Measurements from ENCODE around the gene SLC25A2. TPM values are rescaled to one million over a fixed set of nuclear protein-coding genes. Genes with fewer than 3 reads are reported as not detected.

The SLC25A2 gene
- polyA plus RNA-seq (not detected in 2 replicates), polyA minus RNA-seq (0.49 TPM in 1 of 2 replicates, not detected in the other)

- no peak for TF ChIP-seq RAD21 (conservative IDR thresholded peaks at IDR 0.05)
- no peak for TF ChIP-seq TAF1 (IDR thresholded peaks at IDR 0.05; ENCODE audit: low read depth)
- TF ChIP-seq MXI1 (conservative IDR thresholded peaks at IDR 0.05; ENCODE audit: poor library complexity, severe bottlenecking): no peak
- no peak for TF ChIP-seq EZH2 (IDR thresholded peaks at IDR 0.05; ENCODE audit: borderline replicate concordance, insufficient read depth, low read length, poor library complexity, severe bottlenecking)
- TF ChIP-seq EP300 (conservative IDR thresholded peaks at IDR 0.05; ENCODE audit: poor library complexity, severe bottlenecking): no peak
- TF ChIP-seq REST (IDR thresholded peaks at IDR 0.05; ENCODE audit: borderline replicate concordance): no peak
- TF ChIP-seq CTCF (IDR thresholded peaks at IDR 0.05; ENCODE audit: poor library complexity, severe bottlenecking): no peak
- Histone ChIP-seq H3K9me3 (ENCODE audit: low read length) (peaks cover 21% of the 10 kb centered on the region), H4K20me1 (ENCODE audit: insufficient read depth) (no peaks in the 10 kb centered on the region), H3K4me2 (ENCODE audit: low read length) (no peak within 1 kb of the TSS), H3F3A (ENCODE audit: insufficient read depth, low read length, poor library complexity, severe bottlenecking) (no peaks in the 10 kb centered on the region), H3K79me2 (replicated peaks; ENCODE audit: insufficient read depth, low read length) (no peaks in the 10 kb centered on the region), H3K9ac (ENCODE audit: low read length) (no peak within 1 kb of the TSS), H3K27me3 (ENCODE audit: insufficient read depth, low read depth, low read length) (no peaks in the 10 kb centered on the region), H3K27ac (ENCODE audit: low read length) (no peak within 1 kb of the TSS), H3K9me2 (ENCODE audit: insufficient read depth, low read length) (no peaks in the 10 kb centered on the region), H2AFZ (ENCODE audit: low read depth, low read length) (no peak within 1 kb of the TSS), H3K4me3 (ENCODE audit: low read length) (no peak within 1 kb of the TSS), H3K36me3 (ENCODE audit: insufficient read depth, low read length) (no peaks in the 10 kb centered on the region)
These were observed at the start of gene SLC25A2 for GRCh38 chr5:141303756-141304155. TSS of gene SLC25A2 (minus strand) at chr5:141304049. CDS start at chr5:141303865, 184 bp downstream.

- Histone ChIP-seq H3K9me3 (ENCODE audit: low read length) (peaks cover 21% of the 10 kb centered on the region), H3K36me3 (ENCODE audit: insufficient read depth, low read length) (no peaks in the 10 kb centered on the region), H3F3A (ENCODE audit: insufficient read depth, low read length, poor library complexity, severe bottlenecking) (no peaks in the 10 kb centered on the region)
These were observed 47.7 kb upstream of the SLC25A2 start for GRCh38 chr5:141351591-141351990.

More at GRCh38 chr5:141351591-141351990, 47.7 kb upstream of the SLC25A2 start:
- no peak overlapping the region for H2AFZ ChIP-seq (ENCODE audit: low read depth, low read length)
- H3K9ac ChIP-seq (ENCODE audit: low read length): no peak overlapping the region
- H3K4me2 ChIP-seq (ENCODE audit: low read length): no peak overlapping the region
- H3K79me2 ChIP-seq (replicated peaks; ENCODE audit: insufficient read depth, low read length): no peaks in the 10 kb centered on the region
- no peak overlapping the region for H3K27ac ChIP-seq (ENCODE audit: low read length)
- H3K9me2 ChIP-seq (ENCODE audit: insufficient read depth, low read length): no peaks in the 10 kb centered on the region
- H4K20me1 ChIP-seq (ENCODE audit: insufficient read depth): no peaks in the 10 kb centered on the region
- no peak for TF ChIP-seq REST (IDR thresholded peaks at IDR 0.05; ENCODE audit: borderline replicate concordance)
- no peak for TF ChIP-seq EZH2 (IDR thresholded peaks at IDR 0.05; ENCODE audit: borderline replicate concordance, insufficient read depth, low read length, poor library complexity, severe bottlenecking)
- no peak for TF ChIP-seq POLR2AphosphoS5 (IDR thresholded peaks at IDR 0.05)
- TF ChIP-seq MXI1 (conservative IDR thresholded peaks at IDR 0.05; ENCODE audit: poor library complexity, severe bottlenecking): no peak
- no peak for TF ChIP-seq TAF1 (IDR thresholded peaks at IDR 0.05; ENCODE audit: low read depth)
- no peak for TF ChIP-seq SMC3 (conservative IDR thresholded peaks at IDR 0.05; ENCODE audit: poor library complexity)
- no peak for TF ChIP-seq CTCF (IDR thresholded peaks at IDR 0.05; ENCODE audit: poor library complexity, severe bottlenecking)
- no peak for TF ChIP-seq RAD21 (conservative IDR thresholded peaks at IDR 0.05)
- TF ChIP-seq EP300 (conservative IDR thresholded peaks at IDR 0.05; ENCODE audit: poor library complexity, severe bottlenecking): no peak
- H3K4me3 ChIP-seq (ENCODE audit: low read length): no peak overlapping the region
- H3K27me3 ChIP-seq (ENCODE audit: insufficient read depth, low read depth, low read length): no peaks in the 10 kb centered on the region

All from neural cell (in vitro differentiated cells).